ENCODE measurements around the gene SCAMP3.

SCAMP3 gene

GRCh38 chr1:155206891-155207805, 55.0 kb downstream of the SCAMP3 start:
- peak; percentile 83 for DNase-seq (ENCODE audit: low spot score)
- TF ChIP-seq CTCF (IDR thresholded peaks at IDR 0.05; ENCODE audit: extremely low read depth, missing control alignments): peak; percentile 67
